CD4-positive, alpha-beta T cell treated with Interleukin-1 beta for 1 hour (primary cell): ENCODE measurements around the gene DRD4.
"Not testable (repeated sequence)": the region's sequence is repeated elsewhere in the genome, so short reads cannot be mapped to it uniquely, and the experiment has no call there.

ENCODE experiments used
- DNase-seq, 2 donors: peaks; one replicate each; pipeline ENCODE4 v3.0.0-alpha.2; 2020 to 2022

DRD4 gene

DNA sequence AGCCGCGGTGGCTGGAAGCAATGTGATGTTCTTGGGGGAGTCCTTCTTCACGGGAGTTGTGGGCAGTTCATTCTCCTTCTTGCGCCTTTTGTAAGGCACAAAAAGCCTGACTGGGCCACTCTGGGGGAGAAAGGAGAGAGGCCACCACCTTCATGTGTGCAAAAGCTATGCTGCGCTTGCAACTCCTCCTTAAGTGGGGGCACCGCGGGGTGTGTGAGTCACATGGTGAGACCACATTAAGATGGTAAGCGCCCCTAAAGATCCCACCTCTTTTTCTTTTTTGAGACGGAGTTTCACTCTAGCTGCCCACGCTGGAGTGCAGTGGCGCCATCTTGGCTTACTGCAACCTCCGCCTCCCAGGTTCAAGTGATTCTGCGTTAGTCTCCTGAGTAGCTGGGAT is 43.9 kb downstream of the DRD4 start:
- DNase-seq, result no peak

DNA sequence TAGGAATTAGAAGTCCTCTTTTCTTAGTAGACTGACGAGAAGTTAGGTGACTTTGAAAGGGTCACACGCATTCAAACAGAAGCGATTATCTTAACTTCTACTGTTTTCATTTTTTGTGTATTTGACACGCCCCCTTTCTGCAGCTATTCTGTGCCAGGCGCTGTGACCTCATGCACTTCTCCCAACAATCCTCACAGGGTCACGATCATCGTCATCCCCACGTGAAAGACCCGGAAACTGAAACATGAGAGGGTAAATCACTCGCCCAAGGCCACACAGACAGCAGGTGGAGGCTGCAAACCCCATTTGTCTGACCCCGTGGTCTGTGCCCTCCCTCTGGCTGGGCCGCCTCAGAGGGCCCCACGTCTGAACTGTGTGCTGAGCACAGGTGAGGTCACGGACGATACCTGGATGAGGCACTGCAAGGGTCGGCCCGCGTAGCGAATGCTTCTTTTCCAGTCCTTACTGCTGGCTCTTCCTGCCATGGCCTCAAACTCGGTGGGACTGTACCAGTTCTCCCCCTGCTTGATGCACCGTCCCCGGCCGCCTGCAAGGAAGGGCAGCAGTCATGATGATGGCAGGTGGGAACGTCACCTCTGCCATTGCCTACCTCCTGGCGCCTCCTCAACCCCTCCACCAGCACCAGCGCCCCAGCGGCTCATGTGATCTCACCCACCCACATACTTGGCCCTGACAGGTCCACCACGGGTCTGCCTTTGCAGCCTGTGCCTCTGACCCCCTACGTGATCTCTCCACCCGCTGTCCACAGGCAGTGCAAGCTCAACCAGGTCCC is 49.6 kb downstream of the DRD4 start:
- no peak for DNase-seq

DNA sequence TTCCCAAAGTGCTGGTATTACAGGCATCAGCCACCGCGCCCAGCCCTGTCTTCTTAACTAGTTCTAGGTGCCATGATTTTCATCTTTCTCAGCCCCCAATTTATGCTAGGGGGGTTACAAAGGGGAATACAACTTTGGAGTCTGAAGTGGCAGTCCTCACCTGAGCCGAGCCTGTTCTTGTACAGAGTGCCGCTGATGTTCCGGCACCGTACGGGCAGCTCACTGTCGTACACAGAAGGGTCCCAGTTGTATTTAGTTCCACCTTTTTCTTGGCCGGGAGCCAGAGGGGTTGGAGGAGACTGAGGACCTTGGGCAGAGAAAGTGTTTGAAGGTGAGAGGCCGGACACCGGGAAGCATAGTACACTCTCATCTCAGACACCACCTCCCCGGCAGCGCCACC is 50.7 kb downstream of the DRD4 start:
- DNase-seq, result no peak

DNA sequence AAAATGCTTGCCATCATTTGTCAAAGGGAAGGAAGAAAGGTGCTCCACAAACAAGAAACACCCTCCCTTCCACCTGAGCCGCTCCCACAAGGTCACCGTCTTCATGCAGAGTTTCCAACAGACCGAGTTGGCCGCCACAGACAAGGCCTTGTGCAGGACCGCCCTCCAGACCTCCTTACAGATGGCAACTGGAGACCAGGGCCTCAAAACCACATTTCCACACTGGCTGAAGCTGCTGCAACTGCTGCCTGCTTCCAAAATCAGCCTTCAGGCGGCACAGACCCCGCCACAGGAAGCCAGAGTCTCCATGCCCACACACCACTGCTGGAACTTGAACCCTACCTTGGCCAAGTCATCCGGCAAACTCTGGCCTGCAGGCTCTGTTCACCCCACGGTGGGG is 51.6 kb downstream of the DRD4 start:
- DNase-seq, result no peak

DNA sequence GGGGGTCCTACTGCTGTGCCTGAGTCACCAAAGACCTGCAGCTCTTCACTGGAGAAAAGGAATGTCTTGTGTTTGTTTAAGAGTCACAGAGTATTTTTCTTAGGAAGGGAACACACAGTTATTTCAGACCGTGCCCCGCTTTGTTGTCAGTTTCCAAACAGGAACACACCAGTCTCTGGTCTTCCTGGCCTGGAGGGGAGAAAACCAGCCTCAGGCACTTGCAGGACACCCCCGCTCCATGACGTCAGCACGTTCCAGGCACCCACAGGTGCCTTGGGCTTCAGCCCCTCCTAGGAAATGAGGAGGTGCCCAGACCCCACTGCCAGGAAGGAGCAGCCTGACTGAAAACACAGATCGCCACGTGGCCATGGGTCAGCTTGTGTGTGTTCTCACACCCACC is 52.6 kb downstream of the DRD4 start:
- DNase-seq, result no peak

DNA sequence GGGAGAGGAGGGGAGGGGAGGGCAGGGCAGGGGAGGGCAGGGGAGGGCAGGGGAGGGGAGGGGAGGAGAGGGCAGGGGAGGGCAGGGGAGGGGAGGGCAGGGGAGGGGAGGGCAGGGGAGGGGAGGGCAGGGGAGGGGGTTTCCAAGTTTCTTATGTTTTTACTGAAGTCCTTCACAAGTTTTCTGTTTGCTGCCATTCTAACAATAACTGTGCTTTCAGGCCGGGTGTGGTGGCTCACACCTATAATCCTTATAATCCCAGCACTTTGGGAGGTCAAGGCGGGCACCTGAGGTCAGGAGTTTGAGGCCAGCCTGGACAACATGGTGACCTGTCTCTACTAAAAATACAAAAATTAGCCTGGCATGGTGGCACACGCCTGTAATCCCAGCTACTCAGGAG is 53.2 kb downstream of the DRD4 start:
- not testable (repeated sequence) for DNase-seq
